ENCODE results near the gene PAFAH1B1. TPM values are rescaled to one million over a fixed set of nuclear protein-coding genes. Genes with fewer than 3 reads are reported as not detected.

PAFAH1B1 gene
- total RNA-seq, 1 donor from 2014 or later: 130 TPM

- TF ChIP-seq CTCF (conservative IDR thresholded peaks at IDR 0.05): no peak
- DNase-seq (ENCODE audit: low read depth, low spot score): no peak
- Mint-ChIP-seq H3K4me1 (peaks cover 4% of the 10 kb centered on the region), H3K27ac (ENCODE audit: unreplicated experiment) (no peak overlapping the region), H3K9me3 (no peaks in the 10 kb centered on the region), H3K27me3 (ENCODE audit: low read depth) (peaks cover 57% of the 10 kb centered on the region), H3K4me3 (no peak overlapping the region), H3K36me3 (ENCODE audit: low read depth) (no peaks in the 10 kb centered on the region)
Measured at GRCh38 chr17:2721603-2722002, 128.1 kb downstream of the PAFAH1B1 start.

- Mint-ChIP-seq H3K27me3 (ENCODE audit: low read depth) (peaks cover 65% of the 10 kb centered on the region), H3K9me3 (no peaks in the 10 kb centered on the region)
Measured at GRCh38 chr17:2722611-2723010, 129.2 kb downstream of the PAFAH1B1 start.

GRCh38 chr17:2723505-2723996, 130.1 kb downstream of the PAFAH1B1 start:
- TF ChIP-seq CTCF (conservative IDR thresholded peaks at IDR 0.05): no peak
- no peaks in the 10 kb centered on the region for H3K9me3 Mint-ChIP-seq
- no peaks in the 10 kb centered on the region for H3K36me3 Mint-ChIP-seq (ENCODE audit: low read depth)
- H3K27me3 Mint-ChIP-seq (ENCODE audit: low read depth): peaks cover 65% of the 10 kb centered on the region
- peaks cover 4% of the 10 kb centered on the region for H3K4me1 Mint-ChIP-seq
- no peak overlapping the region for H3K27ac Mint-ChIP-seq (ENCODE audit: unreplicated experiment)
- no peak overlapping the region for H3K4me3 Mint-ChIP-seq
- no peak for DNase-seq (ENCODE audit: low read depth, low spot score)

More at GRCh38 chr17:2722611-2723010, 129.2 kb downstream of the PAFAH1B1 start:
- no peaks in the 10 kb centered on the region for H3K36me3 Mint-ChIP-seq (ENCODE audit: low read depth)
- H3K4me3 Mint-ChIP-seq: no peak overlapping the region
- peaks cover 4% of the 10 kb centered on the region for H3K4me1 Mint-ChIP-seq
- H3K27ac Mint-ChIP-seq (ENCODE audit: unreplicated experiment): no peak overlapping the region
- no peak for DNase-seq (ENCODE audit: low read depth, low spot score)
- TF ChIP-seq CTCF (conservative IDR thresholded peaks at IDR 0.05): no peak

GRCh38 chr17:2723997-2724783, 130.7 kb downstream of the PAFAH1B1 start:
- Mint-ChIP-seq H3K36me3 (ENCODE audit: low read depth) (no peaks in the 10 kb centered on the region), H3K27me3 (ENCODE audit: low read depth) (peaks cover 67% of the 10 kb centered on the region), H3K27ac (ENCODE audit: unreplicated experiment) (no peak overlapping the region), H3K4me3 (no peak overlapping the region), H3K4me1 (peaks cover 4% of the 10 kb centered on the region), H3K9me3 (no peaks in the 10 kb centered on the region)
- TF ChIP-seq CTCF (conservative IDR thresholded peaks at IDR 0.05): no peak
- DNase-seq (ENCODE audit: low read depth, low spot score): no peak

- Mint-ChIP-seq H3K9me3 (no peaks in the 10 kb centered on the region), H3K36me3 (ENCODE audit: low read depth) (no peaks in the 10 kb centered on the region), H3K4me3 (no peak overlapping the region), H3K4me1 (peaks cover 4% of the 10 kb centered on the region), H3K27ac (ENCODE audit: unreplicated experiment) (no peak overlapping the region), H3K27me3 (ENCODE audit: low read depth) (peaks cover 64% of the 10 kb centered on the region)
- peak; percentile 50 for DNase-seq (ENCODE audit: low read depth, low spot score)
- TF ChIP-seq CTCF (conservative IDR thresholded peaks at IDR 0.05): peak; percentile 31
Measured at GRCh38 chr17:2724784-2725164, 131.3 kb downstream of the PAFAH1B1 start.

All from neural crest cell (in vitro differentiated cells).